ENCODE measurements around the gene ADARB1.

GRCh38 chr21:45224189-45224938 is 150.0 kb downstream of the ADARB1 start:
- no peak for TF ChIP-seq ZNF16 (tag by site-specific recombination; IDR thresholded peaks at IDR 0.05; ENCODE audit: low read depth)
- no peak for TF ChIP-seq ZNF629 (tag by site-specific recombination; IDR thresholded peaks at IDR 0.05)
- TF ChIP-seq CTCF (tag by site-specific recombination; IDR thresholded peaks at IDR 0.05): no peak
- no peak for TF ChIP-seq AEBP2 (tag by site-specific recombination; IDR thresholded peaks at IDR 0.05; ENCODE audit: borderline replicate concordance)
